HG03103 (cell line): Measurements from ENCODE around the gene SLC25A47.
"Not testable (repeated sequence)": the region's sequence is repeated elsewhere in the genome, so short reads cannot be mapped to it uniquely, and the experiment has no call there.

Experiments used
- ATAC-seq: cut with Tn5 transposase; IDR thresholded peaks from one replicate; pipeline ENCODE4 v1.9.1; 2021; ENCODE audit warnings: low read depth; ENCODE audit not compliant: unreplicated experiment

The SLC25A47 gene

DNA sequence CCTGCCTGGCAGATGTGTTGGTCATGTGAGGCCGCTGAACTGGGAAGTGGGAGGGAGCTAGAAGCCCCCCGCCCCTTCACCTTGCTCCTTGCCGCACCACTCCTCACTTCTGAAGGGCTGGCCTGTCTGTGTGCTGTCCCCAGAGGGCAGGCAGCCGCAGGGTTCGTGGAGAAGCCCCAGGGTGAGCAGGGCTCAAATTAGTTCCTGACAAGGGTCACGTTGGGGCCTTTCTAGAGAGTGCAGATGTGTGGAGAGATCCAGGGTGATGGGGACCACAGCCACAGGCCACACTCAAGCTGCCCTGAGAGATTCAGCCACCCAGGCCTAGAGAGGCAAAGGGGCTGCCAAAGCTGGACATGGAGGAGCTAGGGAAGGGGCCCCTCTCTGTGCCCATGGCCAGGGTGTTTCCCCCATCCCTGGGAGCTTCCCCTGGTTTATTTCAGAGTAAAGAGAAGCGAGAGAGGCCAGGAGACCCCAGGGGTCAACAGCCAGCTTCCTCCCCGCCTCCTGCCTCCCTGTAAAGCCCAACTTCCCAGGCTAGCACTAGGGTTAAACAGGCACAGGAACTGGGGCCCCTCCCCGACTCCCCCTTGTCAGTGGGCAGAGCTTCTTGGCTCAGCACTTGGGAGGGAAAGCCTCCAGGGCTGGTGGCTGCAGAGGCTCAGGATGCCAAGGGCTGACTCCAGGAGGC, 33.1 kb upstream of the SLC25A47 start:
- ATAC-seq: no peak

DNA sequence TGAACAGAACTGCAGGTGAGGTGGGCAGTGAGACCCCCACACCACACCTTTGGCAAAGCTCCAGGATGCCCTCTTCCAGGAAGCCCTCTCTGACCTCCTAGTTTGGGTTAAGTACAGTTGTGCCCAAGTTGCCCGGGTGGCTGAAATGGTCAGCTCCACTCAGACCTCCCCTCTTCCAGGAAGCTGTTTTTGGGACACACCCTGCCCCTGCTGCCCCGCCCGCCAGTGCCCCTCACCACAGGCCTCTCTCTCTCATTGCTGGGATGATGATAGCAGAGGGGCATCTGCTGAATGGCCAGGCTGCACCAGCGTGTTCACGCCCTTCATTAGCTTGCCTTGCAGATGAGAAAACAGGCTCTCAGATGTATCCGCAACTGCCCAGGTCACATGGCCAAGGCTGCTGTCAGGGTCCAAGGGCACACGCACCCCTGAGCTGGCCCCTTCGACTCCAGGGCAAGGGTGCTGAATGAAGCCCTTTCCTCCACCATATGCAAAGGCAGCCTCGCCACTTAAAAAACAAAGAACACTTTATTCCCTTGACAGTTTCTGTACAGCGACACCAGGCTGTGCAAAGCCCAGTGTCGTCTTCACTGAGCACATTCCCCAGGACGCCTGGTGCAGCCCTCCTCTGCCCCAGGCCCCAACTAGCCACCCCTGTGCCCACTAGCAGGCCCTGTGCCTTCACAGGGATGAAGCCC, 32.4 kb upstream of the SLC25A47 start:
- no peak for ATAC-seq

DNA sequence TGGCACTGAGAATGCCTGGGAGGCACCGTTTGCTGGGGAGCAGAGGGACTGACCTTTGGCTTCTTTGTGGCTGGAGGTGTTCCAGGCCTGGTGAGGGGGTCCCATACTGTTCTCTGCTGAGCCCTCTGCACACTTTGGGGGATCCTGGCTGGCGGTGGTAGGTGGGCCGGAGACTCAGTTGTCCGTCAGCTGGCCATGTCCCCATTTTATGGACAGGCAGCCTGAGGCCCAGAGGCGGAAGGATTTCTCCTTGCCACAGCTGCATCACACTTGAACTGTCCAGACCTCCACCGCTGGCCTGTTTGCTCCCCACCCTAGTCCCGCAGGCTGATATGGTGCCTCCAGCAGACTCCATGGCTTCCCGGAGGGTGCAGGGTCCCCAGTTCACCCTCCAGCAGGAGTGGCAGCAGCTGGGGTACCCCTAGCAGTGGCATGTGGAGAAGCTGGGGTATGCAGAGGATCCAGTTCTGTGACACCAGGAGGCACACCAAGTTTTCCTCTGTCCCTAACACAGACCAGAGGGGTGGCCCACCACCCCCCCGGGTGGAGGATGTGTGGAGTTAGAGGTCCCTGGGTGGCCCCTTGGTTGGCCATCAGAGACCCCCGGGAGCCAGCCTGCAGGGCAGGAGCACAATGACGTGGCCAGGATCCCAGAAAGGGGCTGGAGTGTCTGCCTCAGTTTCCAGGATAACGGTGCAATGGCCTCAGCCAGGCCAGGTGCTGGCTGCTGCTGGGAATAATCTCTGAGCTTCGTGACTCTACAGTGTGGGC, 31.6 kb upstream of the SLC25A47 start:
- no peak for ATAC-seq

- no peak for ATAC-seq
These were observed 30.8 kb upstream of the SLC25A47 start for GRCh38 chr14:100292301-100292775.

- no peak for ATAC-seq
These were observed 30.2 kb upstream of the SLC25A47 start for GRCh38 chr14:100292776-100293461.

- ATAC-seq: no peak
These were observed 29.5 kb upstream of the SLC25A47 start for GRCh38 chr14:100293497-100294212.

DNA sequence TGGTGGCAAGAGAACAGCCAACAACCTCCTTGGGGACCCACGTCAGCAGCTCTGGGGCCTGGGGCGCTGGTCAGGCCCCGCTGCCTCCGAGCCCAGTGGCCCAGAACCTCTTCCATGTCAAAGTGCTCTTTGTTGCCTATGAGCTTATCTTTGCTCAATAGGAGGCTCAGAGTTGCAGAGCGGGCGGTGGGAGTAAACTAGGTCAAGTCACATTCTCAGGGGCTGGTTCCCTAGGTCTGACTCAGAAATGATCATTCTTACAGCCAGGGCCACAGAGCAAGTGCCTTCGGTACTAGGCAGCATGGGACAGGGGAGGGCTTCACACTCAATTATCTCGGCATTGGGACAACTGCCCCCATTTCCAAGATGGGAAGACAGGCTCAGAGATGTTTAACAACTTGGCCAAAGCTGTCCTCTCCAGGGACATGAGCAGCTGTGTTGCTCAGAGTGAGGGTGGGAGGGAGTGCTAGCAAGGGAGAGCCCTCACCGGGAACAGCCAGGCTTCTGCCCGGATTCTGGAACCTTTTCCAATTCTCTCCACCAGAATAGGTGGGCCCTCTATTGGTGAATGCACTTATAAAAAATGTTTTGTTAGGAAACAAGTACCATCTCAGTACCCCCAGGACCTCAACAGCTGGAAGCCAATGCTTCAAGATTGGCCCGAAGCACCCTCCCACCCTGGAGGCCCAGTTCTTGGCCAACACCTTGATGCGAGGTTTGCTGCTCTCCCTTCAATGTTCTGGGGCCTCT, 28.8 kb upstream of the SLC25A47 start:
- ATAC-seq: no peak

DNA sequence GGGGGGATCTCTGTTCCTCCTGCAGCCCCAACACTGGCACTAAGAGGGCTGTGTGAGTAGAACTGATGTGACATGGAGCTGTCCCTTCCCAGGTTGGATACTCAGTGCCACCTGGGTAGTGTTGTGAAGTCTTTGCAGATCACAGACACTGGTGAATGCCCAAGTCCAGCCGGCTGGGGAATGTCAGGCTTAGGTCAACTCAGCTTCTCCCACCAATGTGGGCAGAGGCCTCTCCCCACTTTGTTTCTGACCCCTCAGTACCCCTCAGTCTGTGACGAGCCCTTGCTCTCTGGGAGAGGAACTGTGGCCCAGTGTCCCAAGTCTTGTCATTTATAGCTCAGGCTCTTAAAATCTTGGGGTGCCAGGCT, 28.2 kb upstream of the SLC25A47 start:
- no peak for ATAC-seq

- ATAC-seq: no peak
These were observed 27.6 kb upstream of the SLC25A47 start for GRCh38 chr14:100295376-100296105.

- no peak for ATAC-seq
These were observed 27.0 kb upstream of the SLC25A47 start for GRCh38 chr14:100296106-100296651.

DNA sequence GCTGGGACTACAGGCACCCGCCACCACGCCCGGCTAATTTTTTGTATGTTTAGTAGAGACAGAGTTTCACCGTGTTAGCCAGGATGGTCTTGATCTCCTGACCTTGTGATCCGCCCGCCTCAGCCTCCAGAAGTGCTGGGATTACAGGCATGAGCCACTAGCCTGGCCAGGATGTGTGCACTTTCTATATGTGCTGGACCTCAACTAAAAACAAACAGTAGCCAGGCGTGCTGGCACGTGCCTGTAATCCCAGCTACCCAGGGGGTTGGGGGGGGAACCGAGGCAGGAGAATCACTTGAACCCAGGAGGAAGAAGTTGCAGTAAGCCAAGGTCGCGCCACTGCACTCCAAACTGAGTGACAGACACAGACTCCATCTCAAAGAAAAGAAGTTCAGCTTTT, 26.4 kb upstream of the SLC25A47 start:
- not testable (repeated sequence) for ATAC-seq

DNA sequence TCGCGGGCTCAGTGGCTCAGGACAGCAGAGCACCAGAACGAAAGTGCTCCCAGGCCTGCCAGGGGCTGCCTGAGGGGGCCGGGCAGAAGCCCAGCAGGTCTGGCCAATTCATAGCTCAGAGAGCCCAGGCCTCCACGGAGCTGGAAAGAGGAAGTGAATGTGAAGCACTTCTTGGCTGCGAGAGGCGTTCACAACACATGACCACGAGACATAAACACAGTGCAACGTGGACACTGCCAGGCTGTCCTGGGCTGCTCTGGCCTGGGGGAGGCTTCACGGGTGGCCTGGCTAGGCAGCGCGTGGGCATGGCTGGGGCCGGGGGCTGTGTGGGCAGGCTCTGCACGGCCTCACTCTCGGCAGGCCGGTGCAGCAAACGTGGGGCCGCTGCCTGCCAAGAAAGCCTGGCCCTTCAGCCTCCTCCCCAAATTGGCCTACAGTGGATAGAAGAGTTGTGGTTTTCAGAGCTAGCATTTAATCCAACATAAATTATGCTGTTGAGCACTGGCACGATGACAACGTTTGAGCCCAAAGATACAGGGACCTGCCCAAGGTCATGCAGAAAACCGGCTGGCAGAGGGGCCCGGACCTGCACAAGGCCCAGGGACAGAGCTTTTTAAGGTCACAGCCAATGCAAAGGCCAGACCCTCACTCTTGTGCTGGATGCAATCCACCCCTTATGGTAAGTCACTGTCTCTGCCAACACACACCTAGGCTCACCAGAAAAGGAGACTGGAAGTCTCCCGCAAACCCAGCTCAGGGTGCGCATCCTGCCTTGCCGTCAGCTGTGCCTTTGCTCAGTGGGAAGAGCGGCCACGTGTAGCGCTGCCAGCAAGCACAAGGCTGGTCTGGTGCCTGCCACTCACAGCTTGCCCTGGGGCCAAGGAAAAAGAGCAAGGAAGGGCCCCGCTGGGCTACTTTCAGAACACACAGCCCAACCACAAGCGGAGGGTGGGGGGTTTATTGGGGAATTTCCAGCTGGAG, 25.5 kb upstream of the SLC25A47 start:
- peak; percentile 89 for ATAC-seq

DNA sequence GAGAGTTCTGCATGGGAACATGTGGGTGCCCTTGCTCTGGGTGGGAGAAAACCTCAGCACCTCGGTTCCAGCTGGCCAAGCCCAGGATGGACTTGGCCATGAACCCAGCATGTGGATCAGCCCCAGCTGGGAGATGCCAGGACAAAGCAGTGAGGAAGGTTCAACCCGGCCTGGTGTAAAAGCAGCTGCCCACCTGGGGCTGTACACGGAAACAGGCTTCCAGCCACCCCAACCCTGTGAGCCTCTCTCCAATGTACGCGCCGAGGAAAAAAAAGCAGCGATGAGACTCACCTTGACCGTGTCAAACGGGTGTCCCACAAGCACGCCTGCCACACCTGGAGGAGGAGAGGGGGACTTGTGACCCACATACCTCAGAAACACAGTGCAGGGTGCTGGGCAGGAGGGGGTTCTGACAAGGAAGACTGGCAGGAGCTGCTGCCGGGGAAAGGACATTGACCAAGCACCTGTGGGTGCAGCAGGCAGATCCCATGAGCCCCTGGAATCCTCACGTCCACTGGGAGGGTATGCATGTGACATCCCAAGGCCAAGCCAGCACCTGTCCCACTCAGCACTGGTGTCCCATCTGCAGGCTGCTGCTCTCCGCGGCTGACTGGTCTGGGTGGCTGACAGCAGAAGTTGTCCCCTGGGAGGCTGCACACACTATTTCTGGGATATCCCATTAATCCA, 24.4 kb upstream of the SLC25A47 start:
- no peak for ATAC-seq

DNA sequence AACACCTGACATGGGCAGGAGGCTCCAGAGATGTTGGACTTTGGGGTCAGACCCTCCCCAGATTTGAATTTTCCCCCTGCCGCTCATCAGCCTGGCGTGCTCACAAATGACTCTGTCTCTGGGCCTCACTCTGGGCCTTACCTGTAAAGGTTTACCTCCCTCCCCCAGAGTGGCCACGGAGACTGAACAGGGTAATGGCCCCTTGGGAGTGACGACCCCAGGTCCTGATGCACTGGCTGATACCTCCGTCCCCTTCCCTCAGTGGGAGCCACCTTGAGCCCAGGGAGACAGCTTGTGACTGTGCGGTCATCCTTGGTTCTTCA, 23.9 kb upstream of the SLC25A47 start:
- ATAC-seq: no peak

DNA sequence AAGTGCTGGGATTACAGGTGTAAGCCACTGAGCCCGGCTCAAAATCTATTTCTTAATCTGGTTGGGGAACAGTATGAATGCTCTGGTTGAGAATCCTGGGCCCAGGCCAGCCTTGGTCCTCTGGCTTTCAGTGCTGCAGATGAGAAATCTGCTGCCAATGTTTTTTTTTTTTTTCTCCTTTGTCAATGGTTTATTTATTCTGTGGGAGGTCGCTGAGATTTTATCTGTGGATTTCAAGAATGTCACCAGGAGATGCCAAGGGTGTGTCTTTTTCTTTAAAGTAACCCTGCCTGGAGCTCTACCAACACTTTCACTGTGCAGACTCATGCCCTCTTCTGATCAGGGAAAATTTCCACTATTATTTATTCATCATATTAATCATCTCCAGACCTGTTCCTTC, 20.5 kb upstream of the SLC25A47 start:
- ATAC-seq: no peak

DNA sequence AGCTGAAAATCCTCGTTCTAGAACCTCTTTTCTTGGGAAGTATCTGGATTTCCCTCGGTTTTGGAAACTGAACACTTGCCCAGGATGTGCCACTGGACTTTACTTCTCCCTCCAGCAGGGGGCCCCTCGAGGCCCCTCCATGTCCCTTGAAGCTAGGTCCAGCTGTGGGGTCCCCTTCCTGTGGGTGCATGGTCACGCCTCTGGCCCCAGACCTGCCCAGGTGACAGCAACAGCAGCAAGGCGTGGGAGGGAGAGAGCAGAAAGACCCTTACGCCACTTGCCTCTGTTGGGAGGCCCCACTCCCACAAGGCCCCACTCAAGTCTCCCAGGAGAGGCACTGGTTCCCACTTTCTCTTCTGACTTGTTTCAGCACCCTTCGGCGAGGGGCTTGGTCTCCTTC, 20.0 kb upstream of the SLC25A47 start:
- ATAC-seq: no peak

- no peak for ATAC-seq
These were observed 19.2 kb upstream of the SLC25A47 start for GRCh38 chr14:100303925-100304324.
